ENCODE data around the gene CENPM.
A peak's percentile ranks its signal among the peaks of the same experiment; 100 is the strongest.

Gene CENPM

DNA sequence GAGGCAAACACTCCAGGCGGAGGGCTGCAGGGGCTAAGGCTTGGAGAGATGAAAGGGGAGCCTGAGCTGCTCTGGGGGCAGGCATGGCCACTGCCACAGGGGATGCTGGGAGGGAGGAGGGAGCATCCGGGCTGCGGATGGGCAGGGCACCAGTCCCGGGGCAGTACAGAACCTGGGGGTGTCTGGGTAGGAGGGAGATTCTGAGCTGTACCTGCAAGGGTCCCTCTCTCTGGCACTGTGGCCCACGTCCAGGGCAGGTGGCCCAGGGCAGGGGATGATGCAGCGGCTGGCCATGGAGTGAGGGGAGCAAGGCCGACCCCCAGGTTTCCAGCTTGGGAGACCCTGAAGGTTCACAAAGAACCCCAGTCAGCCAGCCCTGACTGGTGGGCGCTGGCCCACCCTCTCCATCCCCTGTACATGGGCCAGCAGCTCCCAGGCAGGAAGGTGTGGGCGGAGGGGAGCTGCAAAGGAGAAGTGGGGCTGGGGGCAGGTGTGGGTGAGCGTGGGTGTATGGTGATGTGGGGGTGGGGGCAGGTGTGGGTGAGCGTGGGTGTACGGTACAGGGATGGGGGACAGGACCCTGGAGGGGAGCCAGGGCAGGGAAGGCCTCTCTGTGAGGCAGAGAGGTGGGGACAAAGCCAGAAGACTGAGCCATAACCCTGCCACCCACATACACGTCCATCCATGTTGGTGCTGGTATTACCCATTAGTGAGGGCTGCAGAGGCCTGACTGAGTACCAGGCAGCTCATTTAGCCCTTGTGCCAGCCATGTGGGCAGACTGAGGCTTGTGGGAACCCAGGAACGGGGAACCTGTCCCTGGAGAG lies 18.1 kb downstream of the CENPM start:
- no peaks in the 10 kb centered on the region for H3K9me3 Mint-ChIP-seq (ENCODE audit: low read depth)
- H3K27ac Mint-ChIP-seq, result no peak overlapping the region
- H3K27me3 Mint-ChIP-seq, result no peaks in the 10 kb centered on the region
- no peaks in the 10 kb centered on the region for H3K36me3 Mint-ChIP-seq
- H3K4me3 Mint-ChIP-seq, result no peak overlapping the region
- peaks cover 23% of the 10 kb centered on the region for H3K4me1 Mint-ChIP-seq (ENCODE audit: low read depth)

DNA sequence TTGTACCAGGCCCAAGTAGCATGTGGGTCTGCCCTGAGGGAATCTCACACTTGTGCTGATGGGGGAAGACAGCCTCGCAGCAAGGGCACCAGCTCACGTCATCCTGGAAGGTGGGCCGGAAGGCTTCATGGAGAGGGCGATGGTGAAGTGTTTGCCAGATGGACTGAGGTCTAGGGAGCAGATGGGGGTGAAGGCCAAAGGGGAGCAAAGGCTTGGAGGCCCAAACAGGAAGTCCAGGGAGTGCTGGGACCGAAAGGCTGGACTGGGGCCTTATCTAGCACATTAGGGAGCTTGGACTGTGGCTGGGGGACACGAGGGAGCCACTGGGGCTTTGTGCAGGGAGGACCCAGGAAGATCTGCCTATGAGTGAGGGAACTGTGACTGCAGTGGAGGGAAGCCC lies 19.1 kb downstream of the CENPM start:
- peak overlapping the region; percentile 53 for H3K4me3 Mint-ChIP-seq
- H3K9me3 Mint-ChIP-seq (ENCODE audit: low read depth), result no peaks in the 10 kb centered on the region
- H3K27ac Mint-ChIP-seq, result peak overlapping the region; percentile 41
- H3K27me3 Mint-ChIP-seq, result no peaks in the 10 kb centered on the region
- no peaks in the 10 kb centered on the region for H3K36me3 Mint-ChIP-seq
- H3K4me1 Mint-ChIP-seq (ENCODE audit: low read depth), result peaks cover 23% of the 10 kb centered on the region

DNA sequence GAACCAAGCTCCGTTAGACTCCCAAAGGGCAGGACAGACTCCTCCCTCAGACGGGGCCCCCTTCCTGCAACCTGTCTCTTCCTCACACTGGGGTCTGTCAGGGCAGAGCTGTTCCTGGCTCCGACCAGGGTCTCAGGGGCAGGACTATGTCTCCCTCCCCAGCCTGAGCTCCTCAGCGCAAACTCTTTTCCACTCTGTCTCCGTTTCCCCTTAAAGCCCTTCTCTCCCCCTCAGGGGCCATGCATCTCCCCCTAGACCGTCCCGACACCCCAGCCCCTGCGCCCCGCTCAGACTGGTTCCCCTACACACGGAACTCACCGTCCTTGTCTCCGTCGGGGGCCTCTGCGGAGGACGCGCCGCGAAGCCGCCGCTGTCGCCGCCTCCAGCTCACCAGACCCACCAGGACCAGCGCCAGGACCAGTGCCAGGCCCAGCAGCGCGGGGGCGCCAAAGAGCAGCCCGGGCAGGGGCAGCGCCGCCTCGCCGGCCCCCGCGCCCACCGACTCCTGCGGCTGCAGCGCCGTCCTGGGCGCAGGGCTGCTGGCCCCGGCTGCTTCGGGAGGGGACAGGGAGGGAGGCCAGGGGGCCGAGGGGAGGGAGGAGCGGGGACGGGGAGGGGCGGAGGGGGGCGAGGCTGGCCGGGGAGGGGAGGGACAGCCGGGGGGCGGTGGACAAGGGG lies 21.0 kb downstream of the CENPM start:
- peak overlapping the region; percentile 78 for H3K4me3 Mint-ChIP-seq
- no peaks in the 10 kb centered on the region for H3K27me3 Mint-ChIP-seq
- H3K4me1 Mint-ChIP-seq (ENCODE audit: low read depth), result peaks cover 23% of the 10 kb centered on the region
- H3K9me3 Mint-ChIP-seq (ENCODE audit: low read depth), result no peaks in the 10 kb centered on the region
- H3K27ac Mint-ChIP-seq, result peak overlapping the region; percentile 75
- H3K36me3 Mint-ChIP-seq, result no peaks in the 10 kb centered on the region

DNA sequence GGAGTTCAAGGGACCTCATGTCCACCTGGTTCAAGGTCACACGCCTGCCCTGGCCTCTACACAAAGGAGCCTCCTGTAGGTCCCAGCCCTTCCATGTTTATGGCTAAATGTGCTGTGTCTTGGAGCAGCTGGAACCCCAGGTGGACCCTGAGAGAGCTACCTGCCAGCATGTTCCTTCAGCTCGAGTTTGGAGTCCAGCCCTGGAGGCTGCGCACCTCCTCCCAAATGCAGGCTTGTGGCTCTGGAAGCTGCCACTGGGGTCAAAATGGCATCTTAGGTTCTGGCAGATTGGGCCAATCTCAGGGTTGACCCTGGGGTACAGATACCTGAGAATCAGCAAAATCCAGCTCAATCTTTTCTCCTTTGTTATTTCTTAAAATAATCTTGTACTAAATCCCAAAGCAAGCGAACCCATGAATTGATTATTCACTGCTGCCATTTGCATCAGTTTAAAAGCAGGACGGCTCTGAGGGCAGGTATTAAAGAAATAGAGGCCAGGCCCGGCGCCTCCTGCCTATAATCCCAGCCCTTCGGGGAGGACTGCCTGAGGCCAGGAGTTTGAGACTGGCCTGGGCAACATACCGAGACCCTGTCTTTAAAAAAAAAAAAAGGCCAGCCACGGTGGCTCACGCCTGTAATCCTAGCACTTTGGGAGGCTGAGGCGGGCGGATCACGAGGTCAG lies 23.2 kb downstream of the CENPM start:
- no peaks in the 10 kb centered on the region for H3K36me3 Mint-ChIP-seq
- no peaks in the 10 kb centered on the region for H3K9me3 Mint-ChIP-seq (ENCODE audit: low read depth)
- H3K27me3 Mint-ChIP-seq, result no peaks in the 10 kb centered on the region
- H3K4me3 Mint-ChIP-seq, result no peak overlapping the region
- H3K4me1 Mint-ChIP-seq (ENCODE audit: low read depth), result peaks cover 23% of the 10 kb centered on the region
- no peak overlapping the region for H3K27ac Mint-ChIP-seq

DNA sequence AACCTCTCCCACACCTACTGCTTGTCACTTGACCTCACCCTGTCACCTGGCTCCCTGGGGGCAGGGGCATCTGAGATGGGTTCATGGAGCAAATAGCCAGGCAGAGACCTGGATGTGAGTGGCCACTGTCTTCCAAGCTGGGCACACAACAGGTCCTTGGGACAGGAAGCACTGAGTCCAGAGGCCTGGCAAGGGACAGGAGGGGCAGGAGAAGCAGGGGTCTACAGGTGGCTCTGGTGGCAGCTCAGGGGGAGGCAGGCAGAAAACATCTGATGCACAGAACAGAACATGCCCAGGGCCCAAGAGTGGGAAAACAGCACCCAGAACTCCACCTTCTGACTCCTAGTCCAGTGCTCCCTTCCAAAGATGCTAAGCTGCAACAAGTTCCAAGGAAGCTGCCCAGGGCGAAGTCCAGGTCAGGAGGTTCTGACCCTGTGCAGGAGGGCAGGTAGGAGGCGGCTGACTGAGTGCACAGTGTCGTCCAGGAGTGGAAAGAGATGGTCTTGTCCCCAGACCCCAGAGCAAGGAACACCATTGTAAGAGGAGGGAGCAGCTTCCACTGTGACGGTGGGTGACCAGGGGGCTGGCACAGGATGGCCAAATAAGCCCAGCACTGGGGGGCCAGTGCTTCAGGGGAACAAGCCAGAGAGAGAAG lies 23.9 kb downstream of the CENPM start:
- Mint-ChIP-seq H3K36me3 (no peaks in the 10 kb centered on the region), H3K4me1 (ENCODE audit: low read depth) (peaks cover 20% of the 10 kb centered on the region), H3K27me3 (no peaks in the 10 kb centered on the region), H3K9me3 (ENCODE audit: low read depth) (no peaks in the 10 kb centered on the region), H3K4me3 (no peak overlapping the region), H3K27ac (no peak overlapping the region)

DNA sequence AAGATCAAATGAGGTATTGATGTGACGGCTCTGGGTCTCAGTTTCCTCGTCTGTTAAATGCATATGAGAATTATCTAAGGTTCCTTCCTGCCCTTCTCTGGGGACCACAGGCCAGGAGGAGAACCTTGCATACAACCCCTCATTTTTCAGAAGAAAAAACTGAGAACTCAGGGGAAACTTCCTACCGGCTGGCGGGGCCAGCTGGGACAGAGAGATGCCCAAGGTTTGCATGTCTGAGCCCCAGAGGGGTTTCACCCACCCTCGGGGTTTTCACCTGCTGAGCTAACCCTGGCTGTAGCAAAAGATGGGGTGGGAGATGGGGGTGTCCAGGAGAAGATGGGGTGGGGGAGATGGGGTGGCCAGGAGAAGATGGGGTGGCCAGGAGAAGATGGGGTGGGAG lies 24.6 kb downstream of the CENPM start:
- H3K27me3 Mint-ChIP-seq, result no peaks in the 10 kb centered on the region
- H3K9me3 Mint-ChIP-seq (ENCODE audit: low read depth), result no peaks in the 10 kb centered on the region
- H3K36me3 Mint-ChIP-seq, result no peaks in the 10 kb centered on the region
- no peak overlapping the region for H3K4me3 Mint-ChIP-seq
- no peak overlapping the region for H3K27ac Mint-ChIP-seq
- H3K4me1 Mint-ChIP-seq (ENCODE audit: low read depth), result peaks cover 17% of the 10 kb centered on the region

DNA sequence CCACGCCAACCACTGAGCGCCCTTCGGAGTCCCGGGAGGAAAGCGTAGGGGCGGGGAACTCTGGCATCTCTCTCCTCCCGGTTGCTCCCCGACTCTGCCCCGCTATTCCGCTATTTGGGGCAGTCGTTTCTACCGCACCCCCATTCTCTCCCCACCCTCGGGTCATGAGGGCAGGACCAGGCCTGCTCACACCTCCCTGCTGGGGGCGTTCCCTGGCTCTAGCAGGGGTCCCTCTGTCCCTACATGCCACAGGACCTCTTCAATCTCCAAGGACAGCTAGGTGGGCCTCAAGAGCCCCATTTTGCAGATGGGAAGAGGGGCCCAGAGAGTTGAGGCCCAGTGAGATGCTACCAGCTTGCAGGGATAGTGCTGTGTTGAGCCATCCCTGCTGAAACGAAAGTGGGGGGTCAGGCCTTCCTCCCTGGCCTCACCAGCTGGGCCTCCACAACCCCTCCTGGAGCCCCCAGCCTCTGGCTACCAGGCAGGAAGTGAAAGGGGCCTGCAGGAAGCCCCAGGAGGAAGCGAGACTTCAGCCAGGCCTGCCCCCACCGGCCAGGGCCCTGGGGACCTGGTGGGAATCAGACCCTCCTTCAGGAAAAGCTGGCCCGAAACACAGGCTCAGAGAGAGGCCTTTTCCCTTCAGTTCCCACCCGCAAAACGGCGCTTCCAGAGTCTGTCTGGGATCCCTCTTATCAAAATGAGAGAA lies 26.5 kb downstream of the CENPM start:
- H3K36me3 Mint-ChIP-seq, result no peaks in the 10 kb centered on the region

DNA sequence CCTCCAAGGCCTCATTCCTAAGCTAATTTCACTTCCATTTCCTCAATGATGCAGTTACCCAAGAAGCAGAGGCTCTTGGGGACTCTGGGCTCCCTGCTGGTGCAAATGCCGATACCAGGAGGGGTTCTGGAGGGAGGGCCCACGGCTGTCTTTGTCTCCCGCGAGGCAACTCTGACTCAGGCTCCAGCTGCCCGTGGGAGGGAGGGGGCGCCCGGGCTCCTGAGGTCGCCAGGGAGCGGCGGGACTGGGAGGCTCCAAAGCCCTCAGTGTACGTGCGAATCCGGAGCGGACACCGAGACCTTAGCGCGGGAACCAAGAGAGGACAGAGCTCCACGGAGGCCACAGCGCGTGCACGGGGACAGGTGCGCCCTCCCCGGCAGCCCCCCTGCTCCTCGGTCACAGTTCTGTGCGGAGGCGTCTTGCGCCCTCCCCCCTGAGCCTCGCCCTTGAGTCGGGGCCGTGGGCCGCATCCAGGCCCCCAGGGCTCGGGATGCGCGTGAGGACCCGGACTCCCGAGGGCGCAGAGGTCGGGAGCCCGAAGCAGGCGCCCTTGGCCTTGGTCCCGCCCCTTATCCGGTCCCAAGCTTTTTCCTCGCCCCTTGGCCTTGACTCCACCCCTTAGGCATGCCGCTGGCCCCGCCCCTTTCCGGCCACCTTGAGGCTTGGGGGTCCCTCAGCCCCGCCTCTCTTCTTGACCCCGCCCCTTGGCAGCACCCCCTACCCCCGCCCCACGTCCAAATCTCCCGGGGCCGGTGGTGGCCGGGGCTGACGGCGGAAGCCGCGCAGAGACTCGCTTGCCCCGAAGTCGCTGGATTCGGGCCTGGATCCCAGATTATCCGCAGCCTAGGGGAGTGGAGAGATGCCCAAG lies 27.4 kb downstream of the CENPM start:
- Mint-ChIP-seq H3K27ac (no peak overlapping the region), H3K9me3 (ENCODE audit: low read depth) (no peaks in the 10 kb centered on the region), H3K4me1 (ENCODE audit: low read depth) (peaks cover 14% of the 10 kb centered on the region), H3K36me3 (no peaks in the 10 kb centered on the region), H3K4me3 (peak overlapping the region; percentile 65), H3K27me3 (peaks cover 5% of the 10 kb centered on the region)

More for the DNA sequence above, 26.5 kb downstream of the CENPM start:
- Mint-ChIP-seq H3K27ac (no peak overlapping the region), H3K4me3 (peak overlapping the region; percentile 49), H3K9me3 (ENCODE audit: low read depth) (no peaks in the 10 kb centered on the region), H3K27me3 (peaks cover 5% of the 10 kb centered on the region), H3K4me1 (ENCODE audit: low read depth) (peaks cover 17% of the 10 kb centered on the region)

DNA sequence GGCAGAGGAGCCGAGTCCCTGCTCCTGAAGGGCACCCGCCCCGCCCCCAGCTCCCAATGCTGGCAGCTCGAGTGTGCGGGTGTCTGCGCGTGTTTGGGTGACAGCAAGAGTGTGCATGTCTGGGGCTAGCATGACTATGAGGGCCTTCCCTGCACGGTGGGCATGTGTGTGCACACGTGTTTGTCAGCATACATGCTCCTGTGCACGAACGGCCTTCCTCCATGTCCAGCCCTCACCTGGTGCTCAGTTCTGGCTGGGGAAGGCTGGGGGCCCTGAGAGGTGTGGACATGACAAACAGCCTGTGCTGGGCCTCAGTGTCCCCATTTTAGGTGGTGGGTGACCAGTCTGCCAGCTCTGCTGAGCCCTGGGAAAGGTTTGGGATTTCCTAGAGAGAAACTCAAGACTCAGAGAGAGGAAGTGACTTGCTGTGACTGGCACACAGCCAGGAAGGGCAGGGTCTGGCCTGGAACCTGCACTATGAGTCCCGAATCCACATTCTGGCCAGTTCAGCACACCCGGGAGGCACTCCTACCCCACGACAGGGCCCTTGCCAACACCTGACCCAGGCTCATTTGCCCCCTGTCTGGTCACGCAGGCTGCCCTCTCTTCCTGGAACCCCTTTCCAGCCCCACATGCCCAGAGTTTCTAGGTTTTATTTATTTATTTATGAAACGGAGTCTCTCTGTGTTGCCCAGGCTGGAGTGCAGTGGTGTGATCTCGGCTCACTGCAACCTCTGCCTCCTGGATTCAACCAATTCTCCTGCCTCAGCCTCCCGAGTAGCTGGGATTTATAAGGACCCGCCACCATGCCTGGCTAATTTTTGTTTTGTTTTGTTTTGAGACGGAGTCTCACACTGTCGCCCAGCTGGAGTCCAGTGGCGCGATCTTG lies 28.8 kb downstream of the CENPM start:
- peaks cover 5% of the 10 kb centered on the region for H3K27me3 Mint-ChIP-seq
- peaks cover 17% of the 10 kb centered on the region for H3K4me1 Mint-ChIP-seq (ENCODE audit: low read depth)
- peak overlapping the region; percentile 67 for H3K4me3 Mint-ChIP-seq
- no peak overlapping the region for H3K27ac Mint-ChIP-seq
- H3K9me3 Mint-ChIP-seq (ENCODE audit: low read depth), result no peaks in the 10 kb centered on the region
- H3K36me3 Mint-ChIP-seq, result no peaks in the 10 kb centered on the region

DNA sequence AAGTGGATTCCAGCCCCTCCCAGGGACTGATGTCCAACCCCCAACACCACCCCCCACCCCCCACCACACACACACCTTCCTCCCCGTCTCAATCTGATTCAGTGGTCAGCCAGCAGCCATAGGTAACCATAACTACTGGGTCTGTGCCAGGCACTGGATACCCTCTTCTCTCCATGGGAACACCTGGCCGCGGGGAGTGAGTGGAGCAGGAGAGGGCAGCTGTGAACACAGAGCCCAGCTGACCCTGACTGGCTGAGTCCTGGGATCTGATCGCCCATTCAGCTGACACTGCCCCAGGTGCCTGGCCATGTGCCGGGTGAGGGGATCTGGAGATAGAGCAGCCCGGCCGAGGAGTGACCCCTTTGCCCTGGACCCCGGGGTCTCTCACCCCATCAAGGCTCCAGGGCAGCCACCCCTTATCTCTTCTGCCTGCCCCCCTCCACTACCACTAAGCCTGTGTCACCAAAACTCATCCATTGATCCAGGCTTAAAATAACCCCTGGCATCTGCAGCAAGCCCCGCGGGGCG lies 29.5 kb downstream of the CENPM start:
- H3K27ac Mint-ChIP-seq, result no peak overlapping the region
- H3K4me1 Mint-ChIP-seq (ENCODE audit: low read depth), result peaks cover 18% of the 10 kb centered on the region
- H3K4me3 Mint-ChIP-seq, result no peak overlapping the region
- peaks cover 5% of the 10 kb centered on the region for H3K27me3 Mint-ChIP-seq
- no peaks in the 10 kb centered on the region for H3K9me3 Mint-ChIP-seq (ENCODE audit: low read depth)
- no peaks in the 10 kb centered on the region for H3K36me3 Mint-ChIP-seq

DNA sequence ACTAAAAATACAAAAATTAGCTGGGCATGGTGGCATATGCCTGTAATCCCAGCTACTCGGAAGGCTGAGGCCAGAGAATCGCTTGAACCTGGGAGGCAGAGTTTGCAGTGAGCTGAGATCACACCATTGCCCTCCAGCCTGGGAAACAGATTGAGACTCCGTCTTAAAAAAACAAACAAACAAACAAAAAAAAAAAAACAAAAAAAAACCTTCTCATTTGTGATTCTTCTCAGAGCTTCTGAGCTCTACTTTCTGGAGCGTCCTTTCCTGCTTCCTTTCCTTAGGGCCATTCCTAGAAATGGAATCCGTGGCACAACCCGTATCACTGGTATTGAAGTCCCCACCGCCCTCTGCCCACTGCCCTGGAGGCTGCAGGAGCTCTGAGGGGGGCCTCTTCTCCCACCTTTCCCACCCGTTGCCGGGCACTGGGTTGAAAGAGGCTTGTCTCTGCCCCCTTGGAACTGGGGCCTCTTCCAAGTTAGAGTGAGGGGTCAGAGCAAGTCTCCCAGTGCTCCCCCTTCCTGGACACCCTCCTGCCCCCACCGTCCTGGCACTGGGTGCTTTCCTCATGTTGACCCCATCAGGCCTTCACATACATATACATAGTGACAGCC lies 30.1 kb downstream of the CENPM start:
- no peak overlapping the region for H3K4me3 Mint-ChIP-seq
- H3K27me3 Mint-ChIP-seq, result peaks cover 5% of the 10 kb centered on the region
- no peaks in the 10 kb centered on the region for H3K9me3 Mint-ChIP-seq (ENCODE audit: low read depth)
- H3K4me1 Mint-ChIP-seq (ENCODE audit: low read depth), result peaks cover 18% of the 10 kb centered on the region
- H3K27ac Mint-ChIP-seq, result no peak overlapping the region
- H3K36me3 Mint-ChIP-seq, result no peaks in the 10 kb centered on the region

DNA sequence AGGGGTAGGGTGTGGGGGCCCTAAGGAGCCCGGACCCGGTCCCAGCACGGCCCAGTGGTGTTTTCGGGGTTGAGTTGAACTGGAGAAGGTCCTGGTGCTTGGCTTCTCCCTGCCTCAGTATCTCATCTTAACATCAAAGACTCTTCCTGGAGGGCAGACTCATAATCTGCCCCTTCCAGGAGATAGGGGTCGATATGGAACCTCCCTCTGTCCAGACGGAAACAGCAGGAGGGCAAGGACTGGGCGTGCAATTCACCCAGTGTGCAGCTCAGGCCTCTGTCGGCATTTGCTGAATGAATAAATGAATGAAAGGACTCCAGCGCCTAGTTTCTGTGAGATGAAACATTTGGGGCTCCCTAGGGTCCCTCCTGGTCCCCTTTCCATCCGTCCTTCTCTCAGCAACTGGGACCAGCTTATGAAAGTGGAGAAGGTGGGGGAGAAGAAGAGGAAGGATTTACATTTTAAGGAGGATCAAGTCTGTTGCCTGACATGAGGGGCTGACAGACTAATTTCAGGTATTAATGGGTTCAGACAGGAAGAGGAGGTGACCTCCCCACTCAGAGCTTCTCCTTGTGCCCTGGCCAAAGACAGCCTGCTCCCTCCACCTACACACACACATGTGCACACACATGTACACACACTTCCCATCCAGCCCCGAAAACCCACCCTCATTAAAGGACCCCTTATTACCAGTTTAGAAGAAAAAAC lies 31.0 kb downstream of the CENPM start:
- H3K27me3 Mint-ChIP-seq, result peaks cover 5% of the 10 kb centered on the region
- no peaks in the 10 kb centered on the region for H3K36me3 Mint-ChIP-seq
- H3K27ac Mint-ChIP-seq, result peak overlapping the region; percentile 46
- peaks cover 22% of the 10 kb centered on the region for H3K4me1 Mint-ChIP-seq (ENCODE audit: low read depth)
- H3K4me3 Mint-ChIP-seq, result peak overlapping the region; percentile 62
- no peaks in the 10 kb centered on the region for H3K9me3 Mint-ChIP-seq (ENCODE audit: low read depth)
